GM12872 (cell line): ENCODE measurements around the gene RSAD2.

Experiments used
- TF ChIP-seq, protein P1 (sequence below): IDR thresholded peaks from 3 replicates; pipeline ENCODE4 v1.5.1; 2011; ENCODE audit warnings: low read depth, mild to moderate bottlenecking, low read length, moderate library complexity; ENCODE audit not compliant: insufficient read depth

Gene RSAD2

DNA sequence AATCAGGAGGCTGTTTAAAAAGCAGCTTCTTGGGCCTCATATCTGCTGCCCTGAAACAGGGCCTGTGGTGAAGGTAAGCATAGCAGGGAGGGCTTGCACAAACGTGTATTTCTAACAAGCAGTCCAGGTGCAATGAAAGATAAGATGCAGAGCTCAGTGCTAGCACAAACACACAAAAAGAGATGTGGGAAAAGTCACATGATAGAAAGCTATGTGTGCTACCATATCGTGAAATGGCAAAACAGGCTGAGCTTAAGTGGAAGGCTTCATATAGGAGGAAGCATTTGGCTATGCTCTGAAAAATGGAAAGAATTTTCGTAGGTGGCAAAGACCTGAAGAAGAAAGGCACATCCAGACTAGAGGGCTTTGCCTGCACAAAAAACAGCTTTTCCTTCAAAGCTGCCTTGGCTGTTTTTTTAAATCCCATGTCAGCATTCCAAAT lies 10.2 kb downstream of the RSAD2 start:
- TF ChIP-seq, protein P1, sequence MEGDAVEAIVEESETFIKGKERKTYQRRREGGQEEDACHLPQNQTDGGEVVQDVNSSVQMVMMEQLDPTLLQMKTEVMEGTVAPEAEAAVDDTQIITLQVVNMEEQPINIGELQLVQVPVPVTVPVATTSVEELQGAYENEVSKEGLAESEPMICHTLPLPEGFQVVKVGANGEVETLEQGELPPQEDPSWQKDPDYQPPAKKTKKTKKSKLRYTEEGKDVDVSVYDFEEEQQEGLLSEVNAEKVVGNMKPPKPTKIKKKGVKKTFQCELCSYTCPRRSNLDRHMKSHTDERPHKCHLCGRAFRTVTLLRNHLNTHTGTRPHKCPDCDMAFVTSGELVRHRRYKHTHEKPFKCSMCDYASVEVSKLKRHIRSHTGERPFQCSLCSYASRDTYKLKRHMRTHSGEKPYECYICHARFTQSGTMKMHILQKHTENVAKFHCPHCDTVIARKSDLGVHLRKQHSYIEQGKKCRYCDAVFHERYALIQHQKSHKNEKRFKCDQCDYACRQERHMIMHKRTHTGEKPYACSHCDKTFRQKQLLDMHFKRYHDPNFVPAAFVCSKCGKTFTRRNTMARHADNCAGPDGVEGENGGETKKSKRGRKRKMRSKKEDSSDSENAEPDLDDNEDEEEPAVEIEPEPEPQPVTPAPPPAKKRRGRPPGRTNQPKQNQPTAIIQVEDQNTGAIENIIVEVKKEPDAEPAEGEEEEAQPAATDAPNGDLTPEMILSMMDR: no peak

DNA sequence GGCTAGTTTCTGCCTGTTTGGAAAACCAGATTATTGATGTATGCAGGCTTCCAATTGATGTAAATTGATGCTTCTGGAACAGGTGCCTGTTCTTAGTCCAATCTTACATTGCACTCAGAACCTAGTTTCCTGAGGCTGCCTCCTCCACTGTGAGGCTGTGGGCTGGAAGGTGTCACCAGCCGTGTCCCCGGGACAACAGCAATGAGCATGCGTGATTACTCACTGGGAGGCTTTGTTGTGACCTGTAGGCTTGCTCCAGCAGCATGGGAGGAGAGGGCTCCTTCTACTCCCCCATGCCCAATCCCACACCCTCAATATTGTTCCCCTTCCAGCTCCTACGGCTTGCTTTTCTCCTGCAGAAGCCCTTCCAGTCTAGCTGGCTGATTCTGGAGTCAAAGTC lies 11.1 kb downstream of the RSAD2 start:
- TF ChIP-seq, protein P1: no peak

DNA sequence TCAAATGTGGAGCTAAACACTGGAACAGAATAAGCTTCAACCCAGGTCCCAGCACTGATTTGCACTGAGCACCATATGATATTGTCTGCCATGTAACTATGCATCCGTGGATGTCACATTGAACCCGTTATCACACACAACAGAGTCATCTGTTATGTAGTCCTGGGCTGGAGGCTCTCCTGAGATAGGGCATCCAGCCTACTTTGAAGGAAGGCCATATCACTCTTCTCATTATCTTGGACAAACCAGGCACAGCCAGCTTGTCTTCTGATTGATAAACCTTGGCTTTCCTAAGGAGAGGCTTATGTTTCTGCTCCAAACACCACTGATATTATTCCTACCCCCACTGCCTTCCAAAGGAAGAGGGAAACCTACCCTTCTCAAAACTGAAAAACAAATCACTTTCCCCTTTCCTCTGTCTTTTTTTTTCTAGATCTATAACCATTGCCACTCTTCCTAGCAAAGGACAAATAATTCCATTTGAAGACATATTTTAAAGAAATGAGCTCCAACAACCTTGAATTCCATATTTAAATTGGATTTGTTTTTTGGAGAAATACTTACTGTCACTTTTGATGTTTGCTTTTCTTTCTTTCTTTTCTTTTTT lies 16.4 kb downstream of the RSAD2 start:
- TF ChIP-seq, protein P1: no peak

DNA sequence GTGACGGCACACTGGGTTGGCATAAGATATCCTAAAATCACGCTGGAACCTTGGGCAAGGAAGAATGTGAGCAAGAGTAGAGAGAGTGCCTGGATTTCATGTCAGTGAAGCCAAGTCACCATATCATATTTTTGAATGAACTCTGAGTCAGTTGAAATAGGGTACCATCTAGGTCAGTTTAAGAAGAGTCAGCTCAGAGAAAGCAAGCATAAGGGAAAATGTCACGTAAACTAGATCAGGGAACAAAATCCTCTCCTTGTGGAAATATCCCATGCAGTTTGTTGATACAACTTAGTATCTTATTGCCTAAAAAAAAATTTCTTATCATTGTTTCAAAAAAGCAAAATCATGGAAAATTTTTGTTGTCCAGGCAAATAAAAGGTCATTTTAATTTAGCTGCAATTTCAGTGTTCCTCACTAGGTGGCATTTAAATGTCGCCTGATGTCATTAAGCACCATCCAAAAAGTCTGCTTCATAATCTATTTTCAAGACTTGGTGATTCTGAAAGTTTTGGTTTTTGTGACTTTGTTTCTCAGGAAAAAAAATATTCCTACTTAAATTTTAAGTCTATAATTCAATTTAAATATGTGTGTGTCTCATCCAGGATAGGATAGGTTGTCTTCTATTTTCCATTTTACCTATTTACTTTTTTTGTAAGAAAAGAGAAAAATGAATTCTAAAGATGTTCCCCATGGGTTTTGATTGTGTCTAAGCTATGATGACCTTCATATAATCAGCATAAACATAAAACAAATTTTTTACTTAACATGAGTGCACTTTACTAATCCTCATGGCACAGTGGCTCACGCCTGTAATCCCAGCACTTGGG lies 19.6 kb downstream of the RSAD2 start:
- TF ChIP-seq, protein P1: peak; percentile 48; the same call in 2 of the 3 replicates

DNA sequence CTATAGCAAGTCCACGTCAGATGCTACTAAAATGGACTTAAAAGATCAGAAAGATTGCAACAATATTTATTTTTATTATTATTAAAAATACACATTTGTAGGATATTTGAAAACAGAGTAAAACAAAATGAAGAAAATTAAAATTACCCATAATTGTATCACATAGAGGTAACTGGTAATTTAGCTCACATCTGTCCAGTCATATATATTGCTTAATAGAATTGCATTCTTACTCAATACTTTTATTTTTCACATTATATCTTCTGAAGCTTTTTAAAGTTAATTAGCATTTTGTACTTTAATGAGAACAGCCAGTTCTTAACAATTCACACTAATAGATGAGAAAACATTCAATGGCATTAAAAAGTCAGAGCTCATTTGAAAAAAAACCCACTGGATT lies 28.1 kb downstream of the RSAD2 start:
- TF ChIP-seq, protein P1: no peak

DNA sequence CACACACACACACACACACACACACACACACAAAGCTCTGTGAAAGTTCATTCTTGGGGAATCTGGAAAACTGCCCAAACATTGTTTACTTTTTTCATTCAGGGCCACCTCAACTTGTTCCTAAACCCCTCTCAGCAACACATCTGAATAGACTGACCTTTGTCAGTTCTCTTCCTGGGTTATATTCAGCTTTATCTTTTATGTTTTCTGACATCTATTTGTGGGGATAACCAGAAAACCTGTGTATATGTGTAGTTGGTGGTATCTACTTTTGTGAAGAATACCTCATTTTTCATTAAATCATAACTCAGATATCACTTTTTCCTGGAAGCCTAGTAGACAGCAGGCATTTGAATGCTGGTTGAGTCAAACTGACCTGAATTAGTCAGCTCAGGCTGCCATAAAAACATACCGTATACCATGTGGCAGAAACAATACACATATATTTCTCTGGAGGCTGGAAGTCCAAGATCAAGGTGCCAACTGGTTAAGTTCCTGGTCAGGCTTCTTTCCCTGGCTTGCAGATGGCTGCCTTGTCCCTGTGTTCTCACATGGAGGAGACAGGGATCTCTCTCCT lies 28.7 kb downstream of the RSAD2 start:
- TF ChIP-seq, protein P1: no peak

DNA sequence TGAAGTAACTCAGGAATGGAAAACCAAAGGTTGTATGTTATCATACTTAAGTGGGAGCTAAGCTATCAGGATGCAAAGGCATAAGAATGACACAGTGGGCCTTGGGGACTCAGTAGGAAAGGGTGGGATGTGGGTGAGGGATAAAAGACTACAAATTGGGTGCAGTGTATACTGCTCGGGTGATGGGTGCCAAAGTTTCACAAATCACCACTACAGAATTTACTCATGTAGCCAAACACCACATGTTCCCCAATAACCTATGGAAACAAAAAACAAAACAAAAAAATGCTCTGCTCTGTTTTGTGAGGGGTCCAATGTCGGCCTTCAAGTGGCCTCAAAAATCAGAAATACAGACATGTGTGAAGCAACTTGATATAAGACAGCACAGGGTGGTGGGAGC lies 30.7 kb downstream of the RSAD2 start:
- TF ChIP-seq, protein P1: no peak
